ENCODE measurements around the gene GLIPR1.

Gene GLIPR1

GRCh38 chr12:75551477-75551876 is 70.9 kb downstream of the GLIPR1 start:
- H3K4me3 Mint-ChIP-seq = no peak overlapping the region
- no peaks in the 10 kb centered on the region for H3K9me3 Mint-ChIP-seq
- no peak overlapping the region for H3K27ac Mint-ChIP-seq
- peaks cover 25% of the 10 kb centered on the region for H3K27me3 Mint-ChIP-seq
- H3K4me1 Mint-ChIP-seq = peaks cover 9% of the 10 kb centered on the region
- DNase-seq = no peak
- H3K36me3 Mint-ChIP-seq (ENCODE audit: low read depth) = no peaks in the 10 kb centered on the region
- ATAC-seq = no peak

GRCh38 chr12:75553398-75553797 is 72.8 kb downstream of the GLIPR1 start:
- H3K9me3 Mint-ChIP-seq = no peaks in the 10 kb centered on the region
- ATAC-seq = no peak
- no peak overlapping the region for H3K27ac Mint-ChIP-seq
- H3K4me1 Mint-ChIP-seq = peaks cover 9% of the 10 kb centered on the region
- H3K36me3 Mint-ChIP-seq (ENCODE audit: low read depth) = no peaks in the 10 kb centered on the region
- no peak for DNase-seq
- no peak overlapping the region for H3K4me3 Mint-ChIP-seq
- peaks cover 22% of the 10 kb centered on the region for H3K27me3 Mint-ChIP-seq

Measured in activated naive CD8-positive, alpha-beta T cell treated with anti-CD3 and anti-CD28 coated beads, Interleukin-2, amount 50 U/mL, for 24 hours (primary cell).